Thyroid gland (tissue), 4 donors: Measurements from ENCODE around the gene WDR74.

Source experiments
- POLR2A ChIP-seq, 2 donors: fragments of 450-650 bp; IDR thresholded peaks; one replicate each; pipeline ENCODE4 v1.6.1; 2017; ENCODE audit warnings: antibody characterized with exemption in 2 of 2, mild to moderate bottlenecking in 2 of 2, moderate library complexity in 1 of 2
- TF ChIP-seq, protein P1 (sequence below), 6 experiments: fragments of 200-600 bp in 3 of 6; fragments of 450-650 bp in 3 of 6; sonication (generic) in 3 of 6; IDR thresholded peaks; one replicate each; pipeline ENCODE4 v1.5.1; 2016 to 2019; ENCODE audit warnings: antibody characterized with exemption in 6 of 6, mild to moderate bottlenecking in 2 of 6, inconsistent platforms in 1 of 6, moderate library complexity in 1 of 6

DNA sequence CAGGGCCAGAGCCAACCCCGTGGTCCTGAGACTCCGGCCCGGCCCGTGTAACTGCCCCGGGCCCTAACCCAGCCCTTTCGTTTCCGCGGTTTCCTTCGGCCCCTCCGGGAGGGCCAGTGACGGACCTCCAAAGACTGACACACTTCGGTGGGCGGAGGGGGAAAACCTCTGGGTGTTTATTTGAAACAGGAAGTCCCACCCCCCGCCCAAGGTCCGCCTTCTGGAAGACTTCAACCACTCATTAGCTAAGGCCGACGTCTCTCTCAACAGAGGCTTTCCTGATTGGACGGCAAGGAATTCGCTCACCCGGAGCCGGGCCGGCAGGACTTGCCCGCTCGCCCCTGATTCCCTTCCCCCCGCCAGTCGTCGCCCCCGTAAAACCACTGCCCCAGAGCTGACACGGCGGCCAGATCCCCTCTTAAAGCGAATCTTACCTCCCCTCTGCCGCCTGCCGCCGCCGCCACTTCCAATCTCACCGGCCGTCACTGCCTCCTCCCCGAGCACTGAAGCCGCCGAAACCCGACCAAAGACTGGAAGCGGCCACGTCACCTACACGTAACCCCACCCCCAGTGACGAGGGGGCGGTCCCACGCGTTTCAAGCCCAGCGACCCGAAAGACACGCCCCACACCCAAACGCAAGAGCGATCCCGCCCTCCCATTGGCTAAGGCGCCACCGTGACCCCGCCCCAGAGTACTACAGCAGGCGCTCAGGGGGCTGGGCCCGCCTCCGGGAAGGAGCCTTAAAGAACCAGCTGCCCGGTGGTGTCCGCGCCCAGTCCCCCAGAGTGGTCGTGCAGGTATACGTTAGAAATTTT, 7.7 kb downstream of the WDR74 start, which contains the start of gene STX5:
- TF ChIP-seq, protein P1, sequence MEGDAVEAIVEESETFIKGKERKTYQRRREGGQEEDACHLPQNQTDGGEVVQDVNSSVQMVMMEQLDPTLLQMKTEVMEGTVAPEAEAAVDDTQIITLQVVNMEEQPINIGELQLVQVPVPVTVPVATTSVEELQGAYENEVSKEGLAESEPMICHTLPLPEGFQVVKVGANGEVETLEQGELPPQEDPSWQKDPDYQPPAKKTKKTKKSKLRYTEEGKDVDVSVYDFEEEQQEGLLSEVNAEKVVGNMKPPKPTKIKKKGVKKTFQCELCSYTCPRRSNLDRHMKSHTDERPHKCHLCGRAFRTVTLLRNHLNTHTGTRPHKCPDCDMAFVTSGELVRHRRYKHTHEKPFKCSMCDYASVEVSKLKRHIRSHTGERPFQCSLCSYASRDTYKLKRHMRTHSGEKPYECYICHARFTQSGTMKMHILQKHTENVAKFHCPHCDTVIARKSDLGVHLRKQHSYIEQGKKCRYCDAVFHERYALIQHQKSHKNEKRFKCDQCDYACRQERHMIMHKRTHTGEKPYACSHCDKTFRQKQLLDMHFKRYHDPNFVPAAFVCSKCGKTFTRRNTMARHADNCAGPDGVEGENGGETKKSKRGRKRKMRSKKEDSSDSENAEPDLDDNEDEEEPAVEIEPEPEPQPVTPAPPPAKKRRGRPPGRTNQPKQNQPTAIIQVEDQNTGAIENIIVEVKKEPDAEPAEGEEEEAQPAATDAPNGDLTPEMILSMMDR (IDR thresholded peaks at IDR 0.05) = peak in 1 of 6 experiments; percentile 8
- peak; percentile 55 to 92 for TF ChIP-seq POLR2A (IDR thresholded peaks at IDR 0.05)
